GM12892 (cell line): ENCODE data around the gene GPHA2.

Source experiments
- POLR2A ChIP-seq: IDR thresholded peaks from 2 replicates; pipeline ENCODE4 v1.6.1; 2011; ENCODE audit warnings: low read depth, low read length, control low read depth
- POLR2AphosphoS5 ChIP-seq: IDR thresholded peaks from 2 replicates; pipeline ENCODE4 v1.6.1; 2011; ENCODE audit warnings: low read depth, low read length, control low read depth
- TAF1 ChIP-seq: IDR thresholded peaks from 2 replicates; pipeline ENCODE4 v1.6.1; 2011; ENCODE audit warnings: low read depth, mild to moderate bottlenecking, control low read depth, low read length, borderline replicate concordance

GRCh38 chr11:64967375-64967774 is 31.7 kb upstream of the GPHA2 start:
- TF ChIP-seq POLR2A, result no peak
- TF ChIP-seq POLR2AphosphoS5, result no peak
- no peak for TF ChIP-seq TAF1
